Measurements from ENCODE around the gene SCUBE3. TPM values are rescaled to one million over a fixed set of nuclear protein-coding genes. Genes with fewer than 3 reads are reported as not detected.

The SCUBE3 gene
- total and polyA plus RNA-seq, 9 of the 15 experiments (the other 6 are each of a cell fraction or from before 2014, with no cell fraction given): 0.01 to 0.11 TPM; not detected in 7

GRCh38 chr6:35291491-35291890 lies 77.7 kb downstream of the SCUBE3 start (continued):
- TF ChIP-seq AFF1 (IDR thresholded peaks at IDR 0.05; ENCODE audit: low read depth in 1 of 2, partially characterized antibody in 2 of 2) (no peak), LEF1 (IDR thresholded peaks at IDR 0.05) (no peak), ZNF197 (CRISPR knock-in tag; IDR thresholded peaks at IDR 0.05; ENCODE audit: low read depth) (no peak), GABPB1 (CRISPR knock-in tag; IDR thresholded peaks at IDR 0.05) (no peak), PML (IDR thresholded peaks at IDR 0.05; ENCODE audit: low read length) (no peak)

- H3K27me3 ChIP-seq (ENCODE audit: control insufficient read depth in 2 of 2, insufficient read depth in 2 of 2, low read length in 2 of 2): no peaks in the 10 kb centered on the region
- no peak overlapping the region for H2AFZ ChIP-seq (ENCODE audit: low read depth, low read length)
- H3K36me3 ChIP-seq (ENCODE audit: control insufficient read depth, insufficient read depth, low read length): peaks cover 6% of the 10 kb centered on the region; the same call in 2 of the 3 replicates
- H4K20me1 ChIP-seq (replicated peaks; ENCODE audit: control insufficient read depth, insufficient read depth, low read length): no peaks in the 10 kb centered on the region
- no peak overlapping the region for H3K4me2 ChIP-seq (ENCODE audit: insufficient read depth, low read length)
- DNase-seq (ENCODE audit: extremely low read depth in 1 of 4, low spot score in 3 of 4) (no peak), FAIRE-seq (no peak), ATAC-seq (no peak)
- peaks cover 5 to 7% of the 10 kb centered on the region in 2 experiments; a peak in 4 of 5 replicates for H3K4me1 ChIP-seq (replicated peaks in 1 of 2; ENCODE audit: control insufficient read depth in 2 of 2, insufficient read depth in 2 of 2, low read length in 2 of 2)
- no peaks in the 10 kb centered on the region for H3K9me3 ChIP-seq (replicated peaks; ENCODE audit: control insufficient read depth, insufficient read depth, low read depth, low read length)
- no peak overlapping the region for H3K27ac ChIP-seq (ENCODE audit: extremely low read depth, low read depth, low read length)
- in situ Hi-C loops (cut with MboI): no loop called here
- no peaks in the 10 kb centered on the region for H3K9me1 ChIP-seq (ENCODE audit: control insufficient read depth, insufficient read depth, low read length)
- H3K4me3 ChIP-seq: no peak overlapping the region
- WGBS (ENCODE audit: insufficient coverage, low coverage, missing lambda C conversion rate): 31% methylated on average over 15 of the region's 15 CpGs
- no TSS peak for BruUV-seq (replicated peaks)
- H3K9ac ChIP-seq (ENCODE audit: insufficient read depth in 1 of 2, low read depth in 2 of 2, low read length in 2 of 2): peak overlapping the region in 1 of 2 experiments; percentile 8; a peak in 2 of 4 replicates
- CTCF ChIA-PET (ENCODE audit: low intra/inter-chr PET ratio): no interaction called here
- POLR2A ChIA-PET: interaction anchor here (0.6 to 1.9 kb wide), 4 partner anchors 49 to 1077 kb away, joined by 3 to 5 read pairs (median 4); partner anchors contain the start of genes PPARD and RPL10A
- intact Hi-C loops (cut with micrococcal nuclease): loop anchor here (10.0 kb wide), 2 partner anchors 262 to 662 kb away; no protein-coding TSS in a partner anchor
- H3K79me2 ChIP-seq (ENCODE audit: control insufficient read depth, insufficient read depth, low read length): no peaks in the 10 kb centered on the region
- no peak for TF ChIP-seq MAFF (IDR thresholded peaks at IDR 0.05; ENCODE audit: low read length)
- no peak for TF ChIP-seq ARID1B (IDR thresholded peaks at IDR 0.05)
- TF ChIP-seq RBM22 (IDR thresholded peaks at IDR 0.05; ENCODE audit: low read depth, low read length, poor library complexity, severe bottlenecking): no peak
- TF ChIP-seq ELF4 (CRISPR knock-in tag; IDR thresholded peaks at IDR 0.05): no peak
- TF ChIP-seq ZNF263 (CRISPR knock-in tag; IDR thresholded peaks at IDR 0.05; ENCODE audit: borderline replicate concordance): no peak
- no peak for TF ChIP-seq ELK1 (CRISPR knock-in tag; IDR thresholded peaks at IDR 0.05)
- no peak for TF ChIP-seq HES1 (IDR thresholded peaks at IDR 0.05; ENCODE audit: low read depth)
- no peak for TF ChIP-seq TCFL5 (CRISPR knock-in tag; conservative IDR thresholded peaks at IDR 0.05)
- no peak for TF ChIP-seq SRSF7 (optimal IDR thresholded peaks at IDR 0.05; ENCODE audit: low read depth, low read length)
- no peak for TF ChIP-seq MLLT1 (IDR thresholded peaks at IDR 0.05)
These were observed 78.7 kb downstream of the SCUBE3 start for GRCh38 chr6:35292494-35292893.
